H1 (cell line): ENCODE results near the gene SUSD6. TPM values are rescaled to one million over a fixed set of nuclear protein-coding genes. Genes with fewer than 3 reads are reported as not detected.

Experiments
- SUZ12 ChIP-seq: fragments of 200-600 bp; sonication (generic); IDR thresholded peaks from 2 replicates; pipeline ENCODE4 v1.6.1; 2012; ENCODE audit warnings: mild to moderate bottlenecking, inconsistent platforms, low read length, moderate library complexity, mixed read lengths
- polyA plus RNA-seq, 7 experiments: library from polyadenylated mRNA; depleted of rRNA in 3 of 7; stranded (reverse) in 5 of 7; unstranded in 2 of 7; fragments of >200 nt in 5 of 7; fragments of 200-250 nt in 2 of 7; gene quantifications; 1 replicate in 5 of 7; 2 replicates in 1 of 7; 4 replicates in 1 of 7; pipeline versions ENCODE4 v1.2.1 to v1.2.3, GENCODE V29; 2011 to 2013; ENCODE audit warnings: missing spikeins in 2 of 7, mixed read lengths in 2 of 7
- total RNA-seq: library from RNA; stranded (reverse); fragmentation: NEBNext Ultra II Directional; extraction: Animal tissue kit (Norgen Biotek cat#: 25700); gene quantifications from 2 replicates; pipeline ENCODE4 v1.2.1, GENCODE V29; 2021

Gene SUSD6
- total and polyA plus RNA-seq, 2 of the 8 experiments (the other 6 are each of a cell fraction or from before 2014, with no cell fraction given) = 3.0 to 3.8 TPM

DNA sequence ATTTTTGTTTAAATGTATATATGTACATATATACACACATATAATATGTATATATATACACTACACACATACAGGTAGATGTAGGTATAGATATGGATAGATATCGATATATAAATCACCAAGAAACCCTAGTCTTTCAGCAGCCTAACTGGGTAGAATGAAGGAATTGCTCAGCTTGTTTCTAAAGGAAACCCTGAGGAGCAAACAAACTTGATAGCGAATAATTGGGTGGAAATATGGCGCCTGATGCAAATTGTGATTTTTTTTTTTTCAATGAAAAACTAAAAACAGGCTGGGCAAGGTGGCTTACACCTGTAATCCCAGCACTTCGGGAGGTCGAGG, 36.5 kb upstream of the SUSD6 start (continued):
- TF ChIP-seq SUZ12 = no peak
